GM12878 (cell line): ENCODE results near the gene RAB40B.

Source experiments
- CHD2 ChIP-seq: IDR thresholded peaks from 2 replicates; pipeline ENCODE4 v1.6.1; 2011; ENCODE audit warnings: low read depth, low read length, improper control_type of control experiment, borderline replicate concordance
- CREB1 ChIP-seq: IDR thresholded peaks from 2 replicates; pipeline ENCODE4 v1.6.1; 2012; ENCODE audit warnings: low read depth, mild to moderate bottlenecking, inconsistent platforms
- POLR2A ChIP-seq: IDR thresholded peaks from 2 replicates; pipeline ENCODE4 v1.6.1; 2011; ENCODE audit warnings: low read depth, mild to moderate bottlenecking, low read length
- YY1 ChIP-seq: IDR thresholded peaks from 2 replicates; pipeline ENCODE4 v1.6.1; 2011; ENCODE audit warnings: low read depth, mild to moderate bottlenecking, low read length
- ZNF274 ChIP-seq: IDR thresholded peaks from one replicate; pipeline ENCODE4 v1.8.0; 2011; ENCODE audit not compliant: insufficient read length, insufficient read depth
- TF ChIP-seq, protein P1 (sequence below): IDR thresholded peaks from 2 replicates; pipeline ENCODE4 v1.6.1; 2012; ENCODE audit warnings: low read depth, low read length, improper control_type of control experiment
- TF ChIP-seq, protein P2 (sequence below), 3 experiments: IDR thresholded peaks in 2 of 3; conservative IDR thresholded peaks in 1 of 3; 2 replicates each; pipeline ENCODE4 v1.5.1; 2011; ENCODE audit warnings: low read depth in 3 of 3, low read length in 3 of 3, mild to moderate bottlenecking in 3 of 3, control low read depth in 2 of 3, moderate library complexity in 2 of 3, inconsistent platforms in 1 of 3, mixed read lengths in 1 of 3; ENCODE audit not compliant: control insufficient read depth in 2 of 3, insufficient read depth in 1 of 3; ENCODE audit errors: extremely low read depth in 1 of 3

DNA sequence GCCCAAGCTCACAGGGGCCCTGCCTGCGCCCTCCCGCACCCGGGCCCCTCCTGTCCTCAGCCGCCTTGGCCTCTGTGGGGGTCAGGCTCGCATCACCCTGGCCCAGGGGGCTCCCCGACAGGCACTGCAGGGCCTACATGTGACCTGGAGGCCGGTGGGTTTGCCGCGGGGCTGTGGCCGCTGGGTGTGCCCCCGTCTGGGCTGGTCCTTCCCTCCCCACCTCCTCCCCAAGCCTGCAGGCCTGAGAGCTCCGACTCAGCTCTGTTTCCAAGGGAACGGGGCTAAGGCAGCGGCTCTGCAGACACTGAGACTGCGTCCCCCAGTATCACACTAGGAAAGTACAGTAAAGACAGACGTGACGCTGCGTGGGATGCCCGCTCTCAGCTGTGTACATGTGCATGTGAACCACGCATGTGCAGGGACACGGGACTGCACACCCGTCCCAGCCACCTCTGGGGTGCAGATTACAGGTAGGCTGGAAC, 33.8 kb downstream of the RAB40B start:
- TF ChIP-seq ZNF274 (no peak), CHD2 (no peak), POLR2A (no peak), CREB1 (no peak), YY1 (no peak)
- TF ChIP-seq, protein P1, sequence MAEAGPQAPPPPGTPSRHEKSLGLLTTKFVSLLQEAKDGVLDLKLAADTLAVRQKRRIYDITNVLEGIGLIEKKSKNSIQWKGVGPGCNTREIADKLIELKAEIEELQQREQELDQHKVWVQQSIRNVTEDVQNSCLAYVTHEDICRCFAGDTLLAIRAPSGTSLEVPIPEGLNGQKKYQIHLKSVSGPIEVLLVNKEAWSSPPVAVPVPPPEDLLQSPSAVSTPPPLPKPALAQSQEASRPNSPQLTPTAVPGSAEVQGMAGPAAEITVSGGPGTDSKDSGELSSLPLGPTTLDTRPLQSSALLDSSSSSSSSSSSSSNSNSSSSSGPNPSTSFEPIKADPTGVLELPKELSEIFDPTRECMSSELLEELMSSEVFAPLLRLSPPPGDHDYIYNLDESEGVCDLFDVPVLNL: no peak
- TF ChIP-seq, protein P2, sequence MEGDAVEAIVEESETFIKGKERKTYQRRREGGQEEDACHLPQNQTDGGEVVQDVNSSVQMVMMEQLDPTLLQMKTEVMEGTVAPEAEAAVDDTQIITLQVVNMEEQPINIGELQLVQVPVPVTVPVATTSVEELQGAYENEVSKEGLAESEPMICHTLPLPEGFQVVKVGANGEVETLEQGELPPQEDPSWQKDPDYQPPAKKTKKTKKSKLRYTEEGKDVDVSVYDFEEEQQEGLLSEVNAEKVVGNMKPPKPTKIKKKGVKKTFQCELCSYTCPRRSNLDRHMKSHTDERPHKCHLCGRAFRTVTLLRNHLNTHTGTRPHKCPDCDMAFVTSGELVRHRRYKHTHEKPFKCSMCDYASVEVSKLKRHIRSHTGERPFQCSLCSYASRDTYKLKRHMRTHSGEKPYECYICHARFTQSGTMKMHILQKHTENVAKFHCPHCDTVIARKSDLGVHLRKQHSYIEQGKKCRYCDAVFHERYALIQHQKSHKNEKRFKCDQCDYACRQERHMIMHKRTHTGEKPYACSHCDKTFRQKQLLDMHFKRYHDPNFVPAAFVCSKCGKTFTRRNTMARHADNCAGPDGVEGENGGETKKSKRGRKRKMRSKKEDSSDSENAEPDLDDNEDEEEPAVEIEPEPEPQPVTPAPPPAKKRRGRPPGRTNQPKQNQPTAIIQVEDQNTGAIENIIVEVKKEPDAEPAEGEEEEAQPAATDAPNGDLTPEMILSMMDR (IDR thresholded peaks at IDR 0.05 in 2 of 3, conservative IDR thresholded peaks at IDR 0.05 in 1 of 3; ENCODE audit: control insufficient read depth in 2 of 3, extremely low read depth in 1 of 3, insufficient read depth in 1 of 3, low read depth in 3 of 3, low read length in 3 of 3): no peak
